NCI-H1092 treated with DMSO at 0.1 percent for 48 hours (cell line): ENCODE data around the gene SRXN1.
A peak's percentile ranks its signal among the peaks of the same experiment; 100 is the strongest.
"Not testable (repeated sequence)": the region's sequence is repeated elsewhere in the genome, so short reads cannot be mapped to it uniquely, and the experiment has no call there.

Source experiments
- DNase-seq: peaks from one replicate; lab custom pipeline; 2025; lab: John Stamatoyannopoulos, UW

Gene SRXN1

GRCh38 chr20:653110-653589 lies at the start of gene SRXN1:
Gene SRXN1 (minus strand): TSS chr20:653200. CDS start chr20:653185, 15 bp downstream.
- DNase-seq: peak; percentile 47

GRCh38 chr20:701401-702129 lies 48.6 kb upstream of the SRXN1 start:
- no peak for DNase-seq

- no peak for DNase-seq
These were observed 46.9 kb upstream of the SRXN1 start for GRCh38 chr20:699811-700338.

- no peak for DNase-seq
These were observed 46.3 kb upstream of the SRXN1 start for GRCh38 chr20:699342-699741.

GRCh38 chr20:698276-698675 lies 45.3 kb upstream of the SRXN1 start:
- no peak for DNase-seq

- no peak for DNase-seq
These were observed 44.8 kb upstream of the SRXN1 start for GRCh38 chr20:697826-698225.

- no peak for DNase-seq
These were observed 42.3 kb upstream of the SRXN1 start for GRCh38 chr20:695165-695866.

GRCh38 chr20:694496-694895 lies 41.5 kb upstream of the SRXN1 start:
- no peak for DNase-seq

GRCh38 chr20:693786-694185 lies 40.8 kb upstream of the SRXN1 start:
- DNase-seq: not testable (repeated sequence)

GRCh38 chr20:692044-692443 lies 39.0 kb upstream of the SRXN1 start:
- DNase-seq: no peak

GRCh38 chr20:689947-690346 lies 36.9 kb upstream of the SRXN1 start:
- no peak for DNase-seq

- DNase-seq: no peak
These were observed 36.3 kb upstream of the SRXN1 start for GRCh38 chr20:689348-689747.

- DNase-seq: no peak
These were observed 35.8 kb upstream of the SRXN1 start for GRCh38 chr20:688809-689212.

- no peak for DNase-seq
These were observed 34.6 kb upstream of the SRXN1 start for GRCh38 chr20:687468-688203.

- DNase-seq: no peak
These were observed 31.8 kb upstream of the SRXN1 start for GRCh38 chr20:684676-685319.

GRCh38 chr20:682123-682522 lies 29.1 kb upstream of the SRXN1 start:
- DNase-seq: no peak

- DNase-seq: no peak
These were observed 27.7 kb upstream of the SRXN1 start for GRCh38 chr20:680638-681187.

- no peak for DNase-seq
These were observed 25.0 kb upstream of the SRXN1 start for GRCh38 chr20:677957-678356.

GRCh38 chr20:676967-677366 lies 24.0 kb upstream of the SRXN1 start:
- DNase-seq: no peak

GRCh38 chr20:676315-676937 lies 23.4 kb upstream of the SRXN1 start:
- DNase-seq: no peak
